Parathyroid adenoma (tissue), 2 donors: ENCODE data around the gene RFTN1.

Experiments used
- H2AFZ ChIP-seq: fragments of 300-600 bp; sonication (generic); one replicate; pipeline ENCODE4 v1.7.0; 2017; ENCODE audit warnings: antibody characterized with exemption, mild to moderate bottlenecking
- H3K27ac ChIP-seq: fragments of 300-600 bp; sonication (generic); one replicate; pipeline ENCODE4 v1.7.0; 2017
- H3K27me3 ChIP-seq: fragments of 300-600 bp; sonication (generic); one replicate; pipeline ENCODE4 v1.7.0; 2017; ENCODE audit warnings: low read length; ENCODE audit not compliant: control insufficient read depth, insufficient read depth
- H3K36me3 ChIP-seq: fragments of 300-600 bp; sonication (generic); one replicate; pipeline ENCODE4 v1.7.0; 2017; ENCODE audit warnings: low read length; ENCODE audit not compliant: control insufficient read depth, insufficient read depth
- H3K4me1 ChIP-seq: fragments of 300-600 bp; sonication (generic); one replicate; pipeline ENCODE4 v1.7.0; 2017; ENCODE audit warnings: control low read depth
- H3K4me2 ChIP-seq: fragments of 300-600 bp; sonication (generic); one replicate; pipeline ENCODE4 v1.7.0; 2017; ENCODE audit warnings: low read length
- H3K4me3 ChIP-seq: fragments of 300-600 bp; sonication (generic); one replicate; pipeline ENCODE4 v1.7.0; 2017; ENCODE audit warnings: low read depth, low read length
- H3K79me2 ChIP-seq: fragments of 300-600 bp; sonication (generic); one replicate; pipeline ENCODE4 v1.7.0; 2017; ENCODE audit warnings: control low read depth
- H3K9ac ChIP-seq: fragments of 300-600 bp; sonication (generic); one replicate; pipeline ENCODE4 v1.7.0; 2017; ENCODE audit warnings: mild to moderate bottlenecking
- H3K9me3 ChIP-seq: fragments of 300-600 bp; sonication (generic); one replicate; pipeline ENCODE4 v1.7.0; 2017; ENCODE audit warnings: low read length; ENCODE audit not compliant: control insufficient read depth
- CTCF ChIP-seq: fragments of 300-600 bp; sonication (generic); IDR thresholded peaks from one replicate; pipeline ENCODE4 v1.7.0; 2017; ENCODE audit warnings: antibody characterized with exemption, mild to moderate bottlenecking
- donor health status: primary hyperparathyroidism.

RFTN1 gene

GRCh38 chr3:16361087-16361486 is 152.4 kb downstream of the RFTN1 start:
- H3K4me1 ChIP-seq = no peaks in the 10 kb centered on the region
- H3K27me3 ChIP-seq = no peaks in the 10 kb centered on the region
- no peak overlapping the region for H3K9ac ChIP-seq
- H3K36me3 ChIP-seq = no peaks in the 10 kb centered on the region
- no peaks in the 10 kb centered on the region for H3K79me2 ChIP-seq
- H3K27ac ChIP-seq = no peak overlapping the region
- no peak overlapping the region for H3K4me3 ChIP-seq
- H2AFZ ChIP-seq = no peak overlapping the region
- no peak overlapping the region for H3K4me2 ChIP-seq
- no peak for TF ChIP-seq CTCF
- no peaks in the 10 kb centered on the region for H3K9me3 ChIP-seq

GRCh38 chr3:16359331-16359730 is 154.2 kb downstream of the RFTN1 start:
- Histone ChIP-seq H3K9ac (no peak overlapping the region), H2AFZ (no peak overlapping the region), H3K36me3 (no peaks in the 10 kb centered on the region), H3K4me2 (no peak overlapping the region), H3K79me2 (no peaks in the 10 kb centered on the region), H3K27ac (no peak overlapping the region), H3K9me3 (no peaks in the 10 kb centered on the region), H3K4me3 (no peak overlapping the region), H3K27me3 (no peaks in the 10 kb centered on the region), H3K4me1 (no peaks in the 10 kb centered on the region)
- TF ChIP-seq CTCF = no peak

DNA sequence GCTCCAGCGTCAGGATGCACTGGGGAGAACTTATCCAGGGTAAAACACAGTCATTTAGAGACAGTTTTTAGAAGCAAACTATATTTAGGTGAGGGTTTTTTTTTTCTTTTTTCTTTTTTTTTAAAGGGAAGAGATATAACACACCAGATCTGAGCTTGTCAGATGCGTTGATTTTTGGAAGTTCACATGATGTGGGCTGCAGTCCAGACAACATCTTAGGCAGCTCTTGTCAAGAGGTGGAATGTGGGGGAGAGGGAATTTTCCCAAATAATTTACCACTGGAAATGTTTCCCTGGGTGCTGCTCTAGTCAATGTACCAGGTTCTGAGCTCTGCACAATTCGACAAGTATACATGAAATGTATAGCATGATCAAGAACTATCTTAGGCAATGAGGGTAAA is 155.2 kb downstream of the RFTN1 start:
- no peak overlapping the region for H3K4me2 ChIP-seq
- H3K79me2 ChIP-seq = no peaks in the 10 kb centered on the region
- H2AFZ ChIP-seq = no peak overlapping the region
- H3K4me3 ChIP-seq = no peak overlapping the region
- H3K36me3 ChIP-seq = no peaks in the 10 kb centered on the region
- H3K4me1 ChIP-seq = no peaks in the 10 kb centered on the region
- no peaks in the 10 kb centered on the region for H3K27me3 ChIP-seq
- TF ChIP-seq CTCF = no peak
- H3K9me3 ChIP-seq = no peaks in the 10 kb centered on the region
- no peak overlapping the region for H3K27ac ChIP-seq
- no peak overlapping the region for H3K9ac ChIP-seq

- no peaks in the 10 kb centered on the region for H3K79me2 ChIP-seq
- H3K27ac ChIP-seq = no peak overlapping the region
Measured at GRCh38 chr3:16357186-16358121, 156.0 kb downstream of the RFTN1 start.

More at GRCh38 chr3:16357186-16358121, 156.0 kb downstream of the RFTN1 start:
- no peaks in the 10 kb centered on the region for H3K9me3 ChIP-seq
- H3K4me1 ChIP-seq = no peaks in the 10 kb centered on the region
- H3K4me3 ChIP-seq = no peak overlapping the region
- no peaks in the 10 kb centered on the region for H3K36me3 ChIP-seq
- no peak overlapping the region for H3K9ac ChIP-seq
- TF ChIP-seq CTCF = no peak
- no peak overlapping the region for H3K4me2 ChIP-seq
- no peaks in the 10 kb centered on the region for H3K27me3 ChIP-seq
- no peak overlapping the region for H2AFZ ChIP-seq
